Measurements from ENCODE around the gene C16orf87.

Gene C16orf87

DNA sequence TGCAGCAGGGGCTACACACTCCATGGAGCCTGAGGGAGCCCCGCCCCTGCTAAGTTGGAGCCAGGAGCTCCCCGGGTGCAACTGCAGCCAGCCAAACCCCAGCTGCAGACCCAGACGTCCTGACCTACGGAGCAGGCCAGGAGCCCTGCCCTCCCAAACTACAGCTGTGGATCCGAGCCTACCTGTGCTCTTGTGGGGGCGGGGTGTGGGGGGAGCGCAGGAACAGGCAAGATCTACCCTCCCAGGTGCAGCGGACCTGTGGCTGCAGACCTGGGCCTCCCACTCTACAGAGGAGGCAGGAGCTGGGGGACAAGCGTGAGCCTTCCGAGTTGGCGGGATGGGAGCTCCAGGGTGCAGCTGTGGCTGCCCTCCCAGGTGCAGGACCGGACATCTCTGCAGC lies 53.2 kb downstream of the C16orf87 start:
- H3K4me3 ChIP-seq (ENCODE audit: low read depth, low read length) = no peak overlapping the region
- TF ChIP-seq CTCF (IDR thresholded peaks at IDR 0.05; ENCODE audit: control insufficient read depth, extremely low read depth, insufficient read depth) = no peak
- DNase-seq (ENCODE audit: low read depth) = no peak

DNA sequence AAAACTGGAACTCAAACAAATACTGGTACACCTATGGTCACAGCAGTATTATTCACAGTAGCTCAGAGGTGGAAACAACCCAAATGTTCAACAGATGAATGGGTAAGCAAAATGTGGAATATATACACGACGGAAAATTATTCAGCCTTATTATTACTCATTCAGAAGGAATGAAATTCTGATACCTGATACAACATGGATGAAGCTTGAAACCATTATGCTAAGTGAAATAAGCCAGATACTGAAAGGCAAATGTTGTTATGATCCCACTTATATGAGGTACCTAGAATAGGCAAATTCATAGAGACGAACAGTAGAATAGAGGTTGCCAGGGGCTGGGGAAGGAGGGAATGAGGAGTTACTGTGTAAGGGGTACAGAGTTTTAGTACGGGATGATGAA lies 55.8 kb downstream of the C16orf87 start:
- no peak for DNase-seq (ENCODE audit: low read depth)
- no peak overlapping the region for H3K4me3 ChIP-seq (ENCODE audit: low read depth, low read length)
- no peak for TF ChIP-seq CTCF (IDR thresholded peaks at IDR 0.05; ENCODE audit: control insufficient read depth, extremely low read depth, insufficient read depth)

GRCh38 chr16:46774743-46775177 lies 56.2 kb downstream of the C16orf87 start:
- H3K4me3 ChIP-seq (ENCODE audit: low read depth, low read length) = no peak overlapping the region
- no peak for TF ChIP-seq CTCF (IDR thresholded peaks at IDR 0.05; ENCODE audit: control insufficient read depth, extremely low read depth, insufficient read depth)
- no peak for DNase-seq (ENCODE audit: low read depth)

- H3K4me3 ChIP-seq (ENCODE audit: low read depth, low read length) = no peak overlapping the region
- no peak for DNase-seq (ENCODE audit: low read depth)
- TF ChIP-seq CTCF (IDR thresholded peaks at IDR 0.05; ENCODE audit: control insufficient read depth, extremely low read depth, insufficient read depth) = no peak
These were observed 58.5 kb downstream of the C16orf87 start for GRCh38 chr16:46772463-46772862.

GRCh38 chr16:46768809-46769208 lies 62.2 kb downstream of the C16orf87 start:
- no peak overlapping the region for H3K4me3 ChIP-seq (ENCODE audit: low read depth, low read length)
- no peak for DNase-seq (ENCODE audit: low read depth)
- TF ChIP-seq CTCF (IDR thresholded peaks at IDR 0.05; ENCODE audit: control insufficient read depth, extremely low read depth, insufficient read depth) = no peak

GRCh38 chr16:46765050-46765449 lies 65.9 kb downstream of the C16orf87 start:
- DNase-seq (ENCODE audit: low read depth) = no peak
- TF ChIP-seq CTCF (IDR thresholded peaks at IDR 0.05; ENCODE audit: control insufficient read depth, extremely low read depth, insufficient read depth) = no peak

DNA sequence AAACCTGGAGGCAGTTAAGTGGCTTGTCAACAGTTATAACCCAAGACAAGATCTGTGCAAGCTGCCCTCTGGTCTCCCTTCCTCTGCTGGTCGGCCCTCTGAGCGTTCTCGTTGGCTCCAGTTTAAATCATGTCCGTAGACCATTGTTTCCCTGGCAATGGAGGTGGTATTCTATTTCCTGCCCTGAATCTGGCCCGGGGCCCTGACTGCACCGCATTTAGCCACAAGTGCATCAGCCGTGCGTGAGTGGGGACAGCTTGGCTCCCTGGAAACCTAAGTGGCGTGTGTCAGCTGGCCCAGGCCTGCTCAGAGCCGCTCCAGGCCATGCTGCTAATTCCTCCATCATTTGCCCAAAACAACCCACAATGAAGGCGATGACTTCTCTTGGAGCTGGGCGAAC lies 67.8 kb downstream of the C16orf87 start:
- TF ChIP-seq CTCF (IDR thresholded peaks at IDR 0.05; ENCODE audit: control insufficient read depth, extremely low read depth, insufficient read depth) = no peak
- DNase-seq (ENCODE audit: low read depth) = no peak
- no peak overlapping the region for H3K4me3 ChIP-seq (ENCODE audit: low read depth, low read length)

More at GRCh38 chr16:46765050-46765449, 65.9 kb downstream of the C16orf87 start:
- H3K4me3 ChIP-seq (ENCODE audit: low read depth, low read length) = no peak overlapping the region
